HG03108 (cell line): ENCODE data around the gene DBNDD1.

Experiments used
- ATAC-seq: cut with Tn5 transposase; IDR thresholded peaks from one replicate; pipeline ENCODE4 v1.9.1; 2021; ENCODE audit warnings: moderate library complexity; ENCODE audit not compliant: unreplicated experiment

The DBNDD1 gene

GRCh38 chr16:90037276-90037675, 18.0 kb upstream of the DBNDD1 start:
- ATAC-seq, result no peak

- ATAC-seq, result no peak
Measured at GRCh38 chr16:90035902-90036301, 16.6 kb upstream of the DBNDD1 start.

GRCh38 chr16:90034504-90034903, 15.2 kb upstream of the DBNDD1 start:
- no peak for ATAC-seq

GRCh38 chr16:90033387-90033786, 14.1 kb upstream of the DBNDD1 start:
- no peak for ATAC-seq

GRCh38 chr16:90032674-90033331, 13.5 kb upstream of the DBNDD1 start:
- ATAC-seq, result no peak

- ATAC-seq, result no peak
Measured at GRCh38 chr16:90031931-90032673, 12.8 kb upstream of the DBNDD1 start.

- no peak for ATAC-seq
Measured at GRCh38 chr16:90031186-90031930, 12.1 kb upstream of the DBNDD1 start.

GRCh38 chr16:90028985-90029384, 9.7 kb upstream of the DBNDD1 start:
- no peak for ATAC-seq

GRCh38 chr16:90027611-90028010, 8.4 kb upstream of the DBNDD1 start:
- ATAC-seq, result no peak

- ATAC-seq, result no peak
Measured at GRCh38 chr16:90026135-90026534, 6.9 kb upstream of the DBNDD1 start.

GRCh38 chr16:90023078-90023447, 3.8 kb upstream of the DBNDD1 start:
- no peak for ATAC-seq

GRCh38 chr16:90022209-90023077, 3.2 kb upstream of the DBNDD1 start:
- peak; percentile 59 for ATAC-seq

GRCh38 chr16:90020838-90021382, 1.7 kb upstream of the DBNDD1 start:
- ATAC-seq, result no peak

GRCh38 chr16:90020260-90020837, 1.1 kb upstream of the DBNDD1 start:
- no peak for ATAC-seq

GRCh38 chr16:90019543-90020259, 445 bp upstream of the DBNDD1 start:
- no peak for ATAC-seq

- ATAC-seq, result no peak
Measured at GRCh38 chr16:90018297-90018651, 982 bp downstream of the DBNDD1 start.

- no peak for ATAC-seq
Measured at GRCh38 chr16:90016339-90016950, 2.8 kb downstream of the DBNDD1 start.

- ATAC-seq, result no peak
Measured at GRCh38 chr16:90015586-90016338, 3.5 kb downstream of the DBNDD1 start.
